Fibroblast of peridontal ligament (primary cell): ENCODE results near the gene GLCCI1.
A peak's percentile ranks its signal among the peaks of the same experiment; 100 is the strongest.

Experiments
- DNase-seq: peaks from one replicate; pipeline ENCODE4 v3.0.0-alpha.2; 2010; ENCODE audit errors: extremely low read depth

GLCCI1 gene

DNA sequence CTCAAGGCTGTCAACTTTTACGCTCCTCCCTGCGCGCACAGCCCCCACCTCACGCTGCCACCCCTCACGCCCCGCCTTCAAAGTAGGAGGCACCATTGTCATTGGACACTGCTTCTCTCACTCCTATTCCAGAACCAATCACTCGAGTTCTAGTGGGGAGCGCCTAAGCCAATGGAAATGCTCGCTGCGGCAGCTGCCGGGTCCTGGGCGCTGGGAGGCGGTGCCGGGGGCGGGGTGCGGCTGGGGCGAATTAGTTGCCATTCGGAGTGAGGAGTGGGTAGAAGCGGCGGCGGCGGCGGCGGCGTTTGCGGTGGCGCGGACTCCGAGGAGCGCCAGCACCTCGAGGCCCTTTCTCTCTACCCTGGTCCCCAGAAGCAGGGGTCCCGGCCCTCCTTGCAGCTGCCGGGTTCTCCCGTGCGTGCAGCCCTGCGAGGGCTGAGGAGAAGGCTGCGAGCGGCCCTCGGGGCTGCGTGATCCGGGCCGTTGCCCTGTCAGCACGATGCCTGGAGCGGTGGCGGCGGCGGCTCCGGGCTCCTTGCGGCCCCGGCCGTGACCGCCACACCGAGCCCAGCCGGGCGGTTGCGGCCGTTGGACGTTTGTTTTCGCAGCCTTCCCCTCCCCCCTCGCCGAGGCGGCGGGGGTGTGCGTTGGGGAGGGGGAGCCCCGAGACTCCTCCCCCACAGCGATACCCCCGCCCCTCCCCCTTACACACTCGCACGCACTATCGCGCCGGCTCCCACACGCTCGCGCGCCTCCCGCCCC, at the start of gene GLCCI1:
TSS of gene GLCCI1 (plus strand) at position 253 of the 762 bp plus-strand sequence. CDS start 555 bp downstream, outside the sequence.
- peak; percentile 96 for DNase-seq

DNA sequence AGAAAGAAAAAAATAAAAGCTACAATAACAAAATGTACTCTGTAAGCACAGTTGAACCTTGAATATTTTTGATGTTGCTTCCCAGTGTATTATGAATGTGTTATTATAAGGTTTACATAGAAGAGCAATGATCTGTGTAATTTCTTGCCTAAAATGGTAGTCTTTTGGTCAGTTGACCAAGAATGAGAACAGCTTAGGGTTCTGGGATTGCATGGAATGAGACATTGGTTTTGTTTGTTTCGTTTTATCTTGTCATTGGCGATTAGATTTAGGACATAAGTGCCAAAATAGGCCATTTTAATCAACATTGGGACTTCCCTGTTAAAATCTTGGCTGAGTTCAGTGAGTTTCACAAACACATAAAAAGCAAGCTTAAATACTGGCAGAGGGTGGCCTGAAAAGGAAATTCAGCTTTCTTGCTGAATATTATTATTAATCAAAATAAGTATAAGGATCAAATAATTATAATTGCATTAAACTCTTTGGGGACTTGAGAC, 49.1 kb upstream of the GLCCI1 start:
- no peak for DNase-seq

DNA sequence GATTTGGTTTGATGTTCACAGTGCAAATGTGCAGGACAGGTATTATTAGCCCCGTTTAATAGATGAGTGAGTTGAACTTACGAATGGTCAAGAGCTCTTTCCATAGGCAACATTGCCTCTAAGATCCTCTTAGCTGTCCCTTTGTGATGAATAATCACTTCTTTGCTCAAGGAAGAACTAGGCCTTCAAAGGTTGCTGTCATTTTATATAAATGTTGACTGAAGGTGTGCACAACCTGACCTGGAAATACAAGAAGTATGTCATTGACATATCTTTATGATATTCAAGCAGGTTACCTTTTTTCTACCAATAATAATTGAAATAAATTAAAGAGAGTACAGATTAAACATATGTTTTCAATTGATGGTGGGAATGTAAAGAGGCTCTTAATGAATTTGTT, 48.5 kb upstream of the GLCCI1 start:
- no peak for DNase-seq

DNA sequence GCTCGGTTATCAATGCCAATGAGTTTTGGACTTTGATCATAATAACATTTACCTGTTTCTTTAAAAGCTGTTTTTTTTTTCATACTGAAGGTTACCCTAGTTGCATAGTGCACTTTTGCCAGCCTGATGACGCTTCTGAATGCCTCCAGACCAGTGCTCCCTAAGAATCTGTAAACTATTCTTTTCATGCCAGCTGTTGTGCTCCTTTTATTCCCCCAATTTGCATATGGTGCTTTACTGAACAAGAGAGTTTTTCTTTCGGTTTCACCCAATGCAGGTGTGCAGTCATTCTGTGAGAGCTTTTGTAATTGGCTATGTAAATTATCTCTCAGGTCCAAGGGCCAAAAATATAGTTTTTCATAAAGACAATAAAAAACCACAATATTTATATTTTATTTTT, 48.1 kb upstream of the GLCCI1 start:
- no peak for DNase-seq

- DNase-seq: no peak
Observed at GRCh38 chr7:7921830-7922229, 46.8 kb upstream of the GLCCI1 start.

GRCh38 chr7:7922684-7923385, 45.8 kb upstream of the GLCCI1 start:
- no peak for DNase-seq

DNA sequence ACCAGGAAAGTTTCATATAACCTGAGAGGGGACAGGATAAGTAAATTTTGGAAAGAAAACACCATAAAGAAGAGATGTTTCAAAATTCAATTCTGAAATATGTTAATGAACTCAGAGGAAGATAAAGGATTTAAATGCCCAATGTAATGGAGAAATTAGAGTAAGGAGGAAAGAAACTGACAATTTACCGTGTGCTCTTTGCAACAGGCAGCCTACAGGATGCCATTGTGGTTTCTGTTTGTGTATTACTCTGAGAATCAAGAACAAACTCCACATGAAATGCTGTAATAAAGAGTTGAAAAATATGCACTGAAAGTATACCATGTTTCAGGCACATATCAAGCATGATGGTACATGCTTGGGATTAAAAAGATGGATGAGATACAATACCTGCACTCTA, 44.8 kb upstream of the GLCCI1 start:
- DNase-seq: no peak

GRCh38 chr7:7924303-7924702, 44.3 kb upstream of the GLCCI1 start:
- DNase-seq: no peak

DNA sequence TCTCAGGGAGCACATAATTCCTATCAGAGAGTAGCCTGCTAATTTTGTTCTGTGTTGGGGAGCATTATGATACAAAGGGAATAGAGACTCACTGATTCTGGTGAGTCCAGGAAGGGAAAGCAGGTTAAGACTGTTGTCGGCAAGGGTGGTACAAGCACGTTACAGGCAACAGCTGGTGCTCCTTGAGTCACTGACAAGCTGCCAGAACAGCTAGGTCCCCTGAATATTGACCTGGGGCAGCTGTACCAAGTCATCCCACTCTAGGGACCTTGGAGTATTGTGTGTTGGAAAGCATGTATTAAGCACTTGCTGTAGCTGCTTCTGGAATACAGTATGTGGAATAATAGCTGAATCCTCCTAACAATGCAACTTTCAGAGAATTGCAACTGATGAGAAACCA, 37.0 kb upstream of the GLCCI1 start:
- DNase-seq: no peak

- DNase-seq: no peak
Observed at GRCh38 chr7:7932553-7932952, 36.0 kb upstream of the GLCCI1 start.

- DNase-seq: no peak
Observed at GRCh38 chr7:7933915-7934526, 34.6 kb upstream of the GLCCI1 start.

DNA sequence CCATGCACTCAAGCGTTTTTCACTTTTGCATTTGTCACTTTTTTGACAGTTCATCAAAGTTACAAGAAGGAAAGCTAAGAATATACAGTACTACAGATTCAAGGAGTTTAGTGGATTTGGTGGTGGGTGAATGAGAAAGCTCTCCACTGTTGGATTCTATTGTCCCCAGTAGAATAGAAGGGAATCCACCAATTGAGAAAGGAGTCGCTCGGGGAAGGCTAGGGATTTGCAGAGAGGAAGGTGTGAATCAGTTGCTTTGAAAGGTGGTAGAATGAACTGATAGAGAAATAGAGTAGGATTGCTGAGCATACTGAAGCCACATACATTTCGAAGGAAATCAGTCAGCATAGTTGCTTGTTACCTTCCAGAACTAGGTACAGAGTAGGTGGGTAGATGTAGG, 33.7 kb upstream of the GLCCI1 start:
- no peak for DNase-seq

DNA sequence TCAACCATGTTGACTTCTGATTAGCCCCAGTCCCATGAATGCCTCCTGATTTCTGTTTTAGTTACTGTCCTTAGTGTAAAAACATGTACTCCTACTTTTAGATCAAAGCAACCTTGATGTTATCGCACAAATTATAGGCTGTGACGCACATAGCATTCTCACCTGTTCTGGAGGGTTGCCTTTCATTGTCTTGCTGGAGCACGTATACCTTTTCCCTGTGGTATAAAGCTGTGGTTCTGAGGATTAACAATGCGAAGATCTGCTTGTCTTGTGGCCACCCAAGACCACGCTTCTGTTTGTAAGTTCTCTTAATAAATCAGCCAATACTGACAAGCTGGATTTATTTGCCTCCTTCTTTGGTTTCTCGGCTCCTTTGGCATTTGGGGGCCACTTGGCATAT, 30.1 kb upstream of the GLCCI1 start:
- no peak for DNase-seq

- no peak for DNase-seq
Observed at GRCh38 chr7:7943951-7944350, 24.6 kb upstream of the GLCCI1 start.

DNA sequence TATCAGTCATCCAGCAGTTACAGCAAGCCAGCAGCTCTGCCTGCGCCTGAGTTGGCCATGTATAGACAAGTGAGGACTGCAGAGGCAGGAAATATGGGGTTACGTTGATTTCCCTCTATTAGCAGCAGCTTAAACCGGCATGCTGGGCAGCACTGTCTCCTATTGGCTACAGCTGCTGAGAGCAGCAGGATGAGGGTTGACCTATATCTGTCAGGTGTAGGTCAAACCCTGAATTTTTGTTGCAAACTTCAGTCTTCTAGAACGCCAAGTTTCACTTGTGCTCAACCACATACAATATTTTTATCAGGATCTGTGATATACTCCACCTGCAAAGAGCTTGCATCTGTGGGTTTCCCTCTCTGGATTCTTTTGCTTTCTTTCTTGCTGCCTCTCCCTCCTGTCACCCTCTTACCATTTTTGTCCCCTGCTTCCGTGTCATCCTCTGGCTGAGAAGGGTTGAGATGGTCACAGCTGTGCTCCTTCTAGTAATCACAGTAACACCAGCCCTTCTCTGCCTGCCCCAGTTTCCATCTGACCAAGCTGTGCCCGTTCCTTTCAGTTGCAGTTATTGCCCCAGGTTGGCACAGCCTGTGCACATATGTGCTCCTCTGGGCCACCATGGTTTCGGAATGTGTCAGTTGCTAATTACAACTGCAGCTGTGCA, 23.8 kb upstream of the GLCCI1 start:
- no peak for DNase-seq

GRCh38 chr7:7946486-7946885, 22.1 kb upstream of the GLCCI1 start:
- no peak for DNase-seq

DNA sequence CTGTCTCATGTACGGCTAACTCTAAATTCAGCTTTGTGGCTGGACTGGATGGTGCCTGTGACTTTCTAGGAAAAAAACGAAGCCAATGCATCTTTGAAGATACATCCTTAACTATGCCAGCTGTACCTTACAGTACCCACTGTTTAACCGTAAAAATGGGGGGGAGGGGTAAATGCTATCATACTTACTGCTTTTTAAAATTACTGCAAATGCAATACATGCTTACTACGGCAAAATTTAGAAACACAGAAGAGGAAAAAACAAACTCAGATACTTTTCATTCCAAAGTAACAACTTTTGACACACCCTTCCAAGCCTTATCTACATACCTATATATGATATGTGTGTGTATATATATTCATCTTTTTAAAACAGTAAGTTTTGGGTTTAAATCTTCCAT, 20.4 kb upstream of the GLCCI1 start:
- no peak for DNase-seq

DNA sequence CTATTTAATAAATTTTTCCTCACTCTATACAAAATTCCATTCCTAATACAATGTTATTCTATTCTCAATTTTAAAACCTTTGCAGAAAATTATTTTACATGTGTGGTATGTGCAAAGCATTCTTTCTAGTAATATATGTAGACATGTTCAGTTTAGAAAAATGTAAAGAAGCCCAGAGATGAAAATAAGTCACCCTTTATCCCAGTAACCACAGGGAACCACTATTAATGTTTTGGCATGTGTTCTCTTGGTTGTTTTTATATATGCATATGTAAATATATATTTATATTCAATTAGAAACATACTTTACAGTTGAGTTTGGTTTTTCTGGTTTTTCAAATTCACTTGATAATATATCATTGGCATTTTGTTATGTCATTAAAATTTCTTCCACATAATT, 14.8 kb upstream of the GLCCI1 start:
- no peak for DNase-seq

DNA sequence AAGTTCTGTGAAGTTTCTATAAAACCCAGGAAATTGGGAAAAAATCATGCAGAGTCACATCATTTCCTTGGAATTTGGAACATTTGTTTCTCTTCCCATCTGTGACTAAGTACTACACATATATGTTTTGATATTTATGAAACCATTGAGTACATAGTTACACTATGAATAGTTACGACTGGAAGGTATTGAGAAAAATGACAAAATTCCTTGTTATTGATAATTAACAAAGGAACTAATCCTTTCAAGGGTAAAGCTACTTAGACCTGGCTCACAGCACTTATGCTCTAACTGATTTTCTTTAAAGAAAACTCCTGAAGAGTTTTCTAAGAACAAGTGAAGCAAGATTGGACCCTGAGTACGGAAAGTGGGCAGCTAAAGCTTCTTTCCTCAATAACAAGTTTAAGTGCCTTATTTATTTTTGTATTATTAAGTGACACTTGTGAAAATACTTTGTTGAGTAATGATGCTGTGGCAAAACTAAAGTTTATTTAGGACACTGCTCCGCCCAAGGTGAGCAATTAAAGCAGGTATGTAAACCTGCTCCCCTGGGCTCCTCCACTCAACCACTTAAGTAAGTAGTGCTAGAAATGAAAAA, 12.0 kb upstream of the GLCCI1 start:
- peak; percentile 76 for DNase-seq

DNA sequence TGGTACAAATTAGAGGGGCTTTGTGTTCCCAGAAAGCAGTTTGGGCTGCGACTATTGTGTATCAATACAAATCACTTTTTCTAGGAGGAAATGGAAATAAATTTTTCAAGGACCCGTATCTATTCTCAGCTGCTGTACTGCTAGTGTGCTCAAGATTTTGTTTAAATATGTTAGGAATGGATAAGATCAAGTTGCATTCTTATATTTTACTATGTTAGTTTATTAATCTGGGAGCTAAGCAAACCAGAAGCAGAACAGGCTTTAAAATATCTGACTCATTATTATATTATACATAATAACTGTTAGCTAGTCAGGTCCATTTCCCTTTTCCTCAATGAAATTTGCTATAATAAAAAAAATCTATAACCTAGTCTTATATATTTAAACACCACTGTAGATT, 11.1 kb upstream of the GLCCI1 start:
- no peak for DNase-seq

DNA sequence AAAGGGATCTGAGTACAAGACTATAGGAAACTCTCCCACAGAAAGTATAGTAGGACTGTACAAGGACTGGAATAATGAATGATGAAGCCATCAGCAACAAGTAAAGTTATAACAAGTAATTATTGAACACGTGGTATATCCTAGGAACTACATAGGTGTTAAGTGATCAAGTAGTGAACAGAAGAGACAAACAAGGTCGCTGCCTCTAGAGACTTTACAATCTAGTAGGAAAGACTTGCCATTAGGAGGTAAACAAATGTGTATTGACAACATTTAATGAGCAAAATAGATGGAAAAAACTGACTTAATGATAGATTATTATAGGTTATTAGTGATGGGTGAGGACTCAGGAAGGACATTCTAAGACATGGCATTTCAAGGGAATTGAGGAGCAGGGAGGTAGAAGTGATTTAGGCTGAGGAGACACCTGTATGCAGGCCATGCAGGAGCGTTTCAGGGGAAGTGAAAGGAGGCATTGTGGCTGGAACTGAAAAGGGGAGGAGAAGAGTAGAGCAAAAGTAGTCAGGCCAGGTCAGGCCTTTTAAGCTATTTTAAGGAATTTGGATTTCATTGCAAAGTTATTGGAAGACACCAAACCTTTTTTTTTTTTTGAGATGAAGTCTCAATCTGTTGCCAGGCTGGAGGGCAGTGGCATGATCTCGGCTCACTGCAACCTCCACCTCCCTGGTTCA, 8.5 kb upstream of the GLCCI1 start:
- DNase-seq: no peak
